OCI-LY7 (cell line): ENCODE results near the gene SLC5A1.

Source experiments
- CTCF ChIP-seq: fragments of 200-600 bp; sonication (generic); conservative IDR thresholded peaks from 2 replicates; pipeline ENCODE4 v1.5.1; 2014; ENCODE audit warnings: mild to moderate bottlenecking, antibody characterized with exemption, low read length, moderate library complexity, mixed read lengths
- EZH2phosphoT487 ChIP-seq: fragments of 200-600 bp; sonication (generic); IDR thresholded peaks from 2 replicates; pipeline ENCODE4 v1.6.1; 2018; ENCODE audit warnings: low read depth, borderline replicate concordance, mild to moderate bottlenecking, mixed run types, antibody characterized with exemption, low read length, moderate library complexity, mixed read lengths

GRCh38 chr22:32120603-32121002, 77.5 kb downstream of the SLC5A1 start:
- TF ChIP-seq CTCF (no peak), EZH2phosphoT487 (no peak)
